Breast epithelium (tissue), 3 donors: ENCODE results near the gene THPO.

Experiments
- POLR2A ChIP-seq: fragments of 450-650 bp; IDR thresholded peaks from one replicate; pipeline ENCODE4 v1.6.1; 2016; ENCODE audit warnings: antibody characterized with exemption, mild to moderate bottlenecking, moderate library complexity
- POLR2AphosphoS5 ChIP-seq, 3 donors: sonication (generic); formaldehyde crosslinking; IDR thresholded peaks; one replicate each; pipeline ENCODE4 v1.6.1; 2017; ENCODE audit warnings: antibody characterized with exemption in 3 of 3
- TF ChIP-seq, protein P1 (sequence below), 3 donors: fragments of 450-650 bp; IDR thresholded peaks; one replicate each; pipeline ENCODE4 v1.5.1; 2016 to 2017; ENCODE audit warnings: antibody characterized with exemption in 3 of 3, mild to moderate bottlenecking in 3 of 3, moderate library complexity in 3 of 3

- TF ChIP-seq POLR2A = no peak
- TF ChIP-seq, protein P1, sequence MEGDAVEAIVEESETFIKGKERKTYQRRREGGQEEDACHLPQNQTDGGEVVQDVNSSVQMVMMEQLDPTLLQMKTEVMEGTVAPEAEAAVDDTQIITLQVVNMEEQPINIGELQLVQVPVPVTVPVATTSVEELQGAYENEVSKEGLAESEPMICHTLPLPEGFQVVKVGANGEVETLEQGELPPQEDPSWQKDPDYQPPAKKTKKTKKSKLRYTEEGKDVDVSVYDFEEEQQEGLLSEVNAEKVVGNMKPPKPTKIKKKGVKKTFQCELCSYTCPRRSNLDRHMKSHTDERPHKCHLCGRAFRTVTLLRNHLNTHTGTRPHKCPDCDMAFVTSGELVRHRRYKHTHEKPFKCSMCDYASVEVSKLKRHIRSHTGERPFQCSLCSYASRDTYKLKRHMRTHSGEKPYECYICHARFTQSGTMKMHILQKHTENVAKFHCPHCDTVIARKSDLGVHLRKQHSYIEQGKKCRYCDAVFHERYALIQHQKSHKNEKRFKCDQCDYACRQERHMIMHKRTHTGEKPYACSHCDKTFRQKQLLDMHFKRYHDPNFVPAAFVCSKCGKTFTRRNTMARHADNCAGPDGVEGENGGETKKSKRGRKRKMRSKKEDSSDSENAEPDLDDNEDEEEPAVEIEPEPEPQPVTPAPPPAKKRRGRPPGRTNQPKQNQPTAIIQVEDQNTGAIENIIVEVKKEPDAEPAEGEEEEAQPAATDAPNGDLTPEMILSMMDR (IDR thresholded peaks at IDR 0.05) = no peak
- no peak for TF ChIP-seq POLR2AphosphoS5 (IDR thresholded peaks at IDR 0.05)
Observed at GRCh38 chr3:184399410-184399809, 21.4 kb upstream of the THPO start.
